ENCODE results near the gene GALNT7.

DNA sequence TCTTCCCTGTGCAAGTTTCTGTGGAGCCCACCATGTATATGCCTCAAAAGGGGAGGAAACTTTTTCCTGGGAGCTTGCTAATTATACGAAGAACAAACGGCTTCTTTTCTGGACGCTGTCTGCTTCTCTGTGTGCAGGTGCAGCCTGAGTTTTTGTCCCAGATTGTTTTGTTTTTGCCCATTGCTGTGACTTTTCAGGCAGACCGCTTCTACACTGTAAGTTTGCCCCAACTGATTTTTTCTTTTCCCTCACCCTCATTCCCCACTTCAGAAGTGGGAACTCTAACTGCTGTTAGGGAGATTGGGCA lies 113.6 kb downstream of the GALNT7 start:
- no peak for TF ChIP-seq POLR2AphosphoS5 (IDR thresholded peaks at IDR 0.05)
- TF ChIP-seq POLR2A (IDR thresholded peaks at IDR 0.05): no peak
